Breast epithelium (tissue), 3 donors: ENCODE measurements around the gene MSN.

Source experiments
- CTCF ChIP-seq, 3 donors: fragments of 450-650 bp; IDR thresholded peaks; one replicate each; pipeline ENCODE4 v1.5.1; 2016 to 2017; ENCODE audit warnings: antibody characterized with exemption in 3 of 3, mild to moderate bottlenecking in 3 of 3, moderate library complexity in 3 of 3
- POLR2A ChIP-seq: fragments of 450-650 bp; IDR thresholded peaks from one replicate; pipeline ENCODE4 v1.6.1; 2016; ENCODE audit warnings: antibody characterized with exemption, mild to moderate bottlenecking, moderate library complexity
- POLR2AphosphoS5 ChIP-seq, 3 donors: sonication (generic); formaldehyde crosslinking; IDR thresholded peaks; one replicate each; pipeline ENCODE4 v1.6.1; 2017; ENCODE audit warnings: antibody characterized with exemption in 3 of 3

- TF ChIP-seq CTCF (IDR thresholded peaks at IDR 0.05), result no peak
- no peak for TF ChIP-seq POLR2A
- TF ChIP-seq POLR2AphosphoS5 (IDR thresholded peaks at IDR 0.05), result no peak
Observed at GRCh38 chrX:65681810-65682209, 14.4 kb downstream of the MSN start.
